CD4-positive, alpha-beta T cell (primary cell): ENCODE measurements around the gene DIAPH2. TPM values are rescaled to one million over a fixed set of nuclear protein-coding genes. Genes with fewer than 3 reads are reported as not detected.

Source experiments
- ATAC-seq: fragments of 200-7000 bp; cut with Tn5 transposase; one replicate; pipeline ENCODE4 v1.10.0; 2022; ENCODE audit warnings: mild to moderate bottlenecking; ENCODE audit not compliant: poor library complexity
- CTCF ChIA-PET: fragments of 350-600 bp; sonication (Branson Sonifier 250); formaldehyde crosslinking; loops from one replicate; lab custom pipeline; 2021; ENCODE audit warnings: antibody characterized with exemption, inconsistent platforms; lab: Charles Lee
- POLR2A ChIA-PET: fragments of 350-600 bp; sonication (Branson Sonifier 250); formaldehyde crosslinking; loops from one replicate; lab custom pipeline; 2021; ENCODE audit warnings: antibody characterized with exemption, inconsistent platforms; lab: Charles Lee
- DNase-seq, 14 experiments: peaks; one replicate each; pipeline ENCODE4 v3.0.0-alpha.2; 2013 to 2020; ENCODE audit warnings: mixed read lengths in 2 of 14
- H3K27ac ChIP-seq, 2 donors: one replicate each; pipeline versions ENCODE4 v1.5.1 to v1.7.0; 2013; ENCODE audit warnings: low read length in 2 of 2, low read depth in 1 of 2, mild to moderate bottlenecking in 1 of 2
- H3K27me3 ChIP-seq, 2 experiments: 1 replicate in 1 of 2; 2 replicates in 1 of 2; pipeline versions ENCODE4 v1.6.1 to v1.7.0; 2013; ENCODE audit warnings: low read length in 2 of 2, control low read depth in 1 of 2, mild to moderate bottlenecking in 1 of 2, moderate library complexity in 1 of 2; ENCODE audit not compliant: insufficient read depth in 2 of 2, control insufficient read depth in 1 of 2
- H3K36me3 ChIP-seq: one replicate; pipeline ENCODE4 v1.6.1; 2013; ENCODE audit warnings: low read length, control low read depth; ENCODE audit not compliant: insufficient read depth
- H3K4me1 ChIP-seq: one replicate; pipeline ENCODE4 v1.6.1; 2013; ENCODE audit warnings: low read length, control low read depth; ENCODE audit not compliant: insufficient read depth
- H3K4me3 ChIP-seq: one replicate; pipeline ENCODE4 v1.5.1; 2013; ENCODE audit warnings: mild to moderate bottlenecking, low read length, moderate library complexity
- H3K9me3 ChIP-seq, 2 experiments: 1 replicate in 1 of 2; 2 replicates in 1 of 2; pipeline versions ENCODE4 v1.6.1 to v1.7.0; 2013; ENCODE audit warnings: low read length in 2 of 2, mild to moderate bottlenecking in 2 of 2, control low read depth in 1 of 2, moderate library complexity in 1 of 2; ENCODE audit not compliant: control insufficient read depth in 1 of 2, insufficient read depth in 1 of 2
- H3K27ac Mint-ChIP-seq: one replicate; pipeline ENCODE4 v1.8.0; 2020; ENCODE audit warnings: mixed read lengths
- H3K27me3 Mint-ChIP-seq: one replicate; pipeline ENCODE4 v1.8.0; 2021; ENCODE audit warnings: mixed read lengths
- H3K36me3 Mint-ChIP-seq: one replicate; pipeline ENCODE4 v1.8.0; 2021; ENCODE audit warnings: low read depth, mixed read lengths
- H3K4me1 Mint-ChIP-seq: one replicate; pipeline ENCODE4 v1.8.0; 2021; ENCODE audit warnings: low read depth, mixed read lengths
- H3K4me3 Mint-ChIP-seq: one replicate; pipeline ENCODE4 v1.8.0; 2020; ENCODE audit warnings: mild to moderate bottlenecking, mixed read lengths
- H3K9me3 Mint-ChIP-seq: one replicate; pipeline ENCODE4 v1.8.0; 2020; ENCODE audit warnings: mixed read lengths
- intact Hi-C, 2 experiments: fragments of 100-400 bp; cut with DNase I in 1 of 2; cut with micrococcal nuclease in 1 of 2; formaldehyde crosslinking; loops; one replicate each; pipeline versions ENCODE4 v1.15.1 to v1.9.0; 2023 to 2025; cut with DNase I, micrococcal nuclease
- total RNA-seq, 174 experiments: library from RNA in 2 of 174; stranded (reverse) in 2 of 174; gene quantifications; one replicate each; pipeline ENCODE4 v1.2.3 and lab custom pipeline; 2021 to 2026
- TF ChIP-seq, protein P1 (sequence below): fragments of 200-600 bp; IDR thresholded peaks from one replicate; pipeline ENCODE4 v1.8.0; 2022; ENCODE audit warnings: antibody characterized with exemption, mild to moderate bottlenecking

DIAPH2 gene
- total RNA-seq, 2 experiments from 2014 or later: 11.4 to 11.7 TPM

DNA sequence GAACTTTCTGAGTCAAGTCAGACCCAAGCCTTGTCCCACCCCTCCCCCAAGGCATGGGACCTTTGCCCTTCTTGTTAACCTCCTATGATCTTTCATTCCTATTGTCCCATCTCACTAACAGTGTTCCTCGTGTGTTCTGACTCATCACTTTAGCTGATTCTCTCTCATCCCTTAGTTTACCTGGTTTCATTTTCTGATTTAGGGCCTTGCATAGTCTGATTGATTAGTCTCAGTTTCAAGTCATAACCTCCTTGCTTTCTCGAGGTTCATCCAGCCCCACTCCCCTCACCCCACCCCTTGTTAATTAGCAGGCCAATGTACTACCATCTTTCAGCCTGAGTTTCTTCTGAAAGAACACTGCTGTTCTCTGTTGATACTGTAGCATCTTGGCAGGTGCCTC is 716.5 kb downstream of the DIAPH2 start:
- intact Hi-C loops: no loop called here
- Histone ChIP-seq H3K4me1 (peaks cover 2% of the 10 kb centered on the region), H3K4me3 (no peak overlapping the region), H3K27me3 (no peaks in the 10 kb centered on the region), H3K36me3 (no peaks in the 10 kb centered on the region), H3K27ac (no peak overlapping the region), H3K9me3 (no peaks in the 10 kb centered on the region)
- ChIA-PET CTCF (interaction anchor here (1.0 kb wide), 1 partner anchor 10 kb away, joined by 3 read pairs; no protein-coding TSS in a partner anchor), POLR2A (no interaction called here)
- Mint-ChIP-seq H3K36me3 (no peaks in the 10 kb centered on the region), H3K4me1 (peaks cover 26% of the 10 kb centered on the region), H3K27ac (no peak overlapping the region), H3K9me3 (no peaks in the 10 kb centered on the region), H3K27me3 (no peaks in the 10 kb centered on the region), H3K4me3 (no peak overlapping the region)
- DNase-seq: no peak
- no peak for ATAC-seq
- TF ChIP-seq, protein P1, sequence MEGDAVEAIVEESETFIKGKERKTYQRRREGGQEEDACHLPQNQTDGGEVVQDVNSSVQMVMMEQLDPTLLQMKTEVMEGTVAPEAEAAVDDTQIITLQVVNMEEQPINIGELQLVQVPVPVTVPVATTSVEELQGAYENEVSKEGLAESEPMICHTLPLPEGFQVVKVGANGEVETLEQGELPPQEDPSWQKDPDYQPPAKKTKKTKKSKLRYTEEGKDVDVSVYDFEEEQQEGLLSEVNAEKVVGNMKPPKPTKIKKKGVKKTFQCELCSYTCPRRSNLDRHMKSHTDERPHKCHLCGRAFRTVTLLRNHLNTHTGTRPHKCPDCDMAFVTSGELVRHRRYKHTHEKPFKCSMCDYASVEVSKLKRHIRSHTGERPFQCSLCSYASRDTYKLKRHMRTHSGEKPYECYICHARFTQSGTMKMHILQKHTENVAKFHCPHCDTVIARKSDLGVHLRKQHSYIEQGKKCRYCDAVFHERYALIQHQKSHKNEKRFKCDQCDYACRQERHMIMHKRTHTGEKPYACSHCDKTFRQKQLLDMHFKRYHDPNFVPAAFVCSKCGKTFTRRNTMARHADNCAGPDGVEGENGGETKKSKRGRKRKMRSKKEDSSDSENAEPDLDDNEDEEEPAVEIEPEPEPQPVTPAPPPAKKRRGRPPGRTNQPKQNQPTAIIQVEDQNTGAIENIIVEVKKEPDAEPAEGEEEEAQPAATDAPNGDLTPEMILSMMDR: no peak

DNA sequence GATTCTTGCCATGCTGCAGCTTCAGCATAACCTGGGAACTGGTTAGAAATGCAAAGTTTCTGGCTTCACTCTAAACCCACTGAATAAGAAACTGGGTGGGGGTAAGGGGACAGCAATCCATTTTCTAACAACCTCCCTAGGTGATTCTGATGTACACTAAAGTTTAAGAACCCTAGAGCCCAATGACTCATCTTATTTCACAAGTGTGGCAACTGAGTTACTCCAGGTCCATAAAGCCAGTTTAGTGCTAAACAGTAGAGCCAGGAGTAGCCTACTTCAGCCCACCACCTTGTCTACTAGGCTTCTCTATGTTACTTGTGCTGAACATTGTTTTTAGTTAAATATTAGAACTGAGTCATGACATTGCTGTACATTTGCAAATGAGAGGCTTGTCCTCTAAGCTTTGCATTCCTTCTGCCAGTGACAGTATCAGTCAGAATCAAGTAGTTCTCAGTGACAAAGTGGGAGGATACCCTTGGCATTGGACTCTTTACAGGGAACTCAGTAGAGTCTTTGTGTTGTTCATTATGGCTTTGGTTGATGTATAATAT is 717.0 kb downstream of the DIAPH2 start:
- H3K4me3 ChIP-seq: no peak overlapping the region
- no peak overlapping the region for H3K27ac ChIP-seq
- DNase-seq: no peak
- TF ChIP-seq, protein P1: no peak
- ChIA-PET POLR2A (no interaction called here), CTCF (interaction anchor here (1.0 kb wide), 1 partner anchor 11 kb away, joined by 3 read pairs; no protein-coding TSS in a partner anchor)
- Mint-ChIP-seq H3K27me3 (no peaks in the 10 kb centered on the region), H3K4me3 (no peak overlapping the region), H3K36me3 (no peaks in the 10 kb centered on the region), H3K9me3 (no peaks in the 10 kb centered on the region), H3K27ac (no peak overlapping the region), H3K4me1 (peaks cover 26% of the 10 kb centered on the region)
- peaks cover 2% of the 10 kb centered on the region for H3K4me1 ChIP-seq
- ATAC-seq: no peak
- no peaks in the 10 kb centered on the region for H3K9me3 ChIP-seq
- H3K36me3 ChIP-seq: no peaks in the 10 kb centered on the region
- no peaks in the 10 kb centered on the region for H3K27me3 ChIP-seq
- intact Hi-C loops: no loop called here

DNA sequence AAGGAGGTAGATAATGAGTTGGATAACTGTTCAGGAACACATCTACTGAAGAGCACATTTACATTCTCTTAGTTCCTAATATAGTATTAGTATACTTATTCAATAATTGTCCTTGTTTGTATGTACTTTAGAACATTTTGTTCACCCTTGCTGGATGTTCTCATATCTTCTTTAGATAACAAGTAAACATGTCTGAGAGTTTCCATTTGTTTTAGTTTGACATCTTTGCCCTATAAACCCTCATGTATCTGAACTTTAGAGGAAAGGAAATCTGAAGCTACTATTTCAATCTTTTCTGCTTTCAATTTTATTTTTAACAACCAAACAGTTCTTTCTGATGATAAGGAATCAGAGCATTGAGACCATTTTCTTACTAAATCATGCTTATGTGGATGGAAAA is 717.7 kb downstream of the DIAPH2 start:
- Mint-ChIP-seq H3K4me3 (no peak overlapping the region), H3K4me1 (peaks cover 22% of the 10 kb centered on the region), H3K27me3 (no peaks in the 10 kb centered on the region), H3K27ac (no peak overlapping the region), H3K36me3 (no peaks in the 10 kb centered on the region), H3K9me3 (no peaks in the 10 kb centered on the region)
- no peaks in the 10 kb centered on the region for H3K36me3 ChIP-seq
- intact Hi-C loops: no loop called here
- H3K27ac ChIP-seq: no peak overlapping the region
- POLR2A ChIA-PET: no interaction called here
- H3K4me1 ChIP-seq: peaks cover 2% of the 10 kb centered on the region
- no peaks in the 10 kb centered on the region for H3K9me3 ChIP-seq
- ATAC-seq: no peak
- CTCF ChIA-PET: no interaction called here
- no peak overlapping the region for H3K4me3 ChIP-seq
- H3K27me3 ChIP-seq: no peaks in the 10 kb centered on the region
- TF ChIP-seq, protein P1: no peak
- no peak for DNase-seq
